Measurements from ENCODE around the gene PYGM. TPM values are rescaled to one million over a fixed set of nuclear protein-coding genes. Genes with fewer than 3 reads are reported as not detected.

PYGM gene
- polyA plus RNA-seq, 1 donor from 2014 or later = 2.0 TPM

- peaks cover 21 to 35% (median 27%) of the 10 kb centered on the region in 3 donors for H3K4me1 Mint-ChIP-seq
- no peaks in the 10 kb centered on the region for H3K36me3 Mint-ChIP-seq
- H3K27ac Mint-ChIP-seq = peak overlapping the region in 1 of 3 donors; percentile 23
- H3K9me3 Mint-ChIP-seq = no peaks in the 10 kb centered on the region
- H3K27me3 Mint-ChIP-seq = no peaks in the 10 kb centered on the region
- peak overlapping the region in 1 of 4 donors; percentile 84 for H3K4me3 Mint-ChIP-seq
Measured at GRCh38 chr11:64784813-64785581, 25.2 kb upstream of the PYGM start.

GRCh38 chr11:64778473-64779298, 18.9 kb upstream of the PYGM start, which contains the start of gene SF1:
SF1 (minus strand) TSS chr11:64778542; CDS start chr11:64778392, 150 bp downstream.
- no peaks in the 10 kb centered on the region for H3K9me3 Mint-ChIP-seq
- peak within 1 kb of the TSS; percentile 93 to 97 (median 96) for H3K4me3 Mint-ChIP-seq
- peaks cover 2% of the 10 kb centered on the region for H3K36me3 Mint-ChIP-seq
- peak within 1 kb of the TSS; percentile 98 to 100 (median 99) for H3K27ac Mint-ChIP-seq
- peaks cover 41 to 55% (median 48%) of the 10 kb centered on the region in 3 donors for H3K4me1 Mint-ChIP-seq
- H3K27me3 Mint-ChIP-seq = no peaks in the 10 kb centered on the region

- Mint-ChIP-seq H3K27me3 (no peaks in the 10 kb centered on the region), H3K4me3 (peak overlapping the region; percentile 83 to 97 (median 90)), H3K27ac (peak overlapping the region; percentile 98 to 100 (median 99)), H3K4me1 (peaks cover 46 to 59% (median 50%) of the 10 kb centered on the region in 3 donors), H3K9me3 (no peaks in the 10 kb centered on the region), H3K36me3 (peaks cover 4% of the 10 kb centered on the region)
Measured at GRCh38 chr11:64778223-64778472, 18.4 kb upstream of the PYGM start.

GRCh38 chr11:64777449-64778222, 17.9 kb upstream of the PYGM start:
- peak overlapping the region; percentile 93 to 97 (median 96) for H3K4me3 Mint-ChIP-seq
- H3K36me3 Mint-ChIP-seq = peaks cover 4% of the 10 kb centered on the region
- H3K9me3 Mint-ChIP-seq = no peaks in the 10 kb centered on the region
- peak overlapping the region; percentile 92 to 98 (median 93) for H3K27ac Mint-ChIP-seq
- H3K4me1 Mint-ChIP-seq = peaks cover 42 to 61% (median 51%) of the 10 kb centered on the region in 3 donors
- H3K27me3 Mint-ChIP-seq = no peaks in the 10 kb centered on the region

- peak overlapping the region; percentile 92 to 98 (median 93) for H3K27ac Mint-ChIP-seq
- peaks cover 7% of the 10 kb centered on the region for H3K36me3 Mint-ChIP-seq
- no peaks in the 10 kb centered on the region for H3K27me3 Mint-ChIP-seq
- no peaks in the 10 kb centered on the region for H3K9me3 Mint-ChIP-seq
- peak overlapping the region; percentile 93 to 97 (median 96) for H3K4me3 Mint-ChIP-seq
- H3K4me1 Mint-ChIP-seq = peaks cover 44 to 62% (median 53%) of the 10 kb centered on the region in 3 donors
Measured at GRCh38 chr11:64776875-64777274, 17.1 kb upstream of the PYGM start.

GRCh38 chr11:64776425-64776824, 16.7 kb upstream of the PYGM start:
- no peaks in the 10 kb centered on the region for H3K27me3 Mint-ChIP-seq
- peaks cover 7% of the 10 kb centered on the region for H3K36me3 Mint-ChIP-seq
- no peaks in the 10 kb centered on the region for H3K9me3 Mint-ChIP-seq
- H3K4me1 Mint-ChIP-seq = peaks cover 48 to 66% (median 57%) of the 10 kb centered on the region in 3 donors
- H3K4me3 Mint-ChIP-seq = peak overlapping the region; percentile 93 to 97 (median 96)
- peak overlapping the region in 2 of 3 donors; percentile 92 to 98 for H3K27ac Mint-ChIP-seq

GRCh38 chr11:64774144-64774543, 14.4 kb upstream of the PYGM start:
- Mint-ChIP-seq H3K27ac (peak overlapping the region in 1 of 3 donors; percentile 98), H3K4me3 (peak overlapping the region; percentile 25 to 95 (median 70)), H3K9me3 (no peaks in the 10 kb centered on the region), H3K4me1 (peaks cover 45 to 67% (median 54%) of the 10 kb centered on the region in 3 donors), H3K36me3 (peaks cover 12% of the 10 kb centered on the region), H3K27me3 (no peaks in the 10 kb centered on the region)

GRCh38 chr11:64772303-64773018, 12.7 kb upstream of the PYGM start:
- H3K27ac Mint-ChIP-seq = peak overlapping the region; percentile 89 to 96 (median 89)
- H3K4me1 Mint-ChIP-seq = peaks cover 45 to 78% (median 62%) of the 10 kb centered on the region in 3 donors
- no peaks in the 10 kb centered on the region for H3K9me3 Mint-ChIP-seq
- H3K36me3 Mint-ChIP-seq = peaks cover 14% of the 10 kb centered on the region
- H3K27me3 Mint-ChIP-seq = no peaks in the 10 kb centered on the region
- peak overlapping the region; percentile 61 to 85 (median 79) for H3K4me3 Mint-ChIP-seq

- Mint-ChIP-seq H3K4me1 (peaks cover 39 to 77% (median 60%) of the 10 kb centered on the region in 3 donors), H3K27ac (peak overlapping the region; percentile 89 to 96 (median 89)), H3K9me3 (no peaks in the 10 kb centered on the region), H3K36me3 (peaks cover 14% of the 10 kb centered on the region), H3K27me3 (no peaks in the 10 kb centered on the region), H3K4me3 (peak overlapping the region; percentile 61 to 85 (median 79))
Measured at GRCh38 chr11:64771861-64772260, 12.1 kb upstream of the PYGM start.

- no peaks in the 10 kb centered on the region for H3K9me3 Mint-ChIP-seq
- peaks cover 34 to 62% (median 50%) of the 10 kb centered on the region in 3 donors for H3K4me1 Mint-ChIP-seq
- H3K36me3 Mint-ChIP-seq = peaks cover 14% of the 10 kb centered on the region
- H3K27ac Mint-ChIP-seq = peak overlapping the region in 1 of 3 donors; percentile 89
- H3K4me3 Mint-ChIP-seq = peak overlapping the region in 3 of 4 donors; percentile 32 to 61 (median 57)
- H3K27me3 Mint-ChIP-seq = no peaks in the 10 kb centered on the region
Measured at GRCh38 chr11:64770120-64770519, 10.3 kb upstream of the PYGM start.

GRCh38 chr11:64769283-64769682, 9.5 kb upstream of the PYGM start:
- peak overlapping the region; percentile 34 to 96 (median 89) for H3K27ac Mint-ChIP-seq
- H3K9me3 Mint-ChIP-seq = no peaks in the 10 kb centered on the region
- H3K4me1 Mint-ChIP-seq = peaks cover 41 to 64% (median 53%) of the 10 kb centered on the region in 3 donors
- peak overlapping the region in 2 of 4 donors; percentile 66 to 75 for H3K4me3 Mint-ChIP-seq
- H3K36me3 Mint-ChIP-seq = peaks cover 18% of the 10 kb centered on the region
- no peaks in the 10 kb centered on the region for H3K27me3 Mint-ChIP-seq

- peak overlapping the region in 2 of 4 donors; percentile 23 to 75 for H3K4me3 Mint-ChIP-seq
- H3K27ac Mint-ChIP-seq = peak overlapping the region in 2 of 3 donors; percentile 89 to 95
- H3K36me3 Mint-ChIP-seq = peaks cover 18% of the 10 kb centered on the region
- no peaks in the 10 kb centered on the region for H3K27me3 Mint-ChIP-seq
- peaks cover 42 to 63% (median 55%) of the 10 kb centered on the region in 3 donors for H3K4me1 Mint-ChIP-seq
- H3K9me3 Mint-ChIP-seq = no peaks in the 10 kb centered on the region
Measured at GRCh38 chr11:64768300-64768694, 8.5 kb upstream of the PYGM start.

GRCh38 chr11:64767344-64768299, 7.8 kb upstream of the PYGM start:
- Mint-ChIP-seq H3K4me3 (peak overlapping the region in 3 of 4 donors; percentile 32 to 86 (median 75)), H3K9me3 (no peaks in the 10 kb centered on the region), H3K4me1 (peaks cover 46 to 62% (median 55%) of the 10 kb centered on the region in 3 donors), H3K36me3 (peaks cover 20% of the 10 kb centered on the region), H3K27me3 (no peaks in the 10 kb centered on the region), H3K27ac (peak overlapping the region; percentile 89 to 95 (median 90))
